ENCODE results near the gene COL4A4. TPM values are rescaled to one million over a fixed set of nuclear protein-coding genes. Genes with fewer than 3 reads are reported as not detected.

Gene COL4A4
- total and polyA plus RNA-seq, 2 of the 4 experiments (the other 2 are of a cell fraction) = 0.02 TPM; not detected in 1

GRCh38 chr2:226999661-227000060 lies 164.3 kb downstream of the COL4A4 start:
- Histone ChIP-seq H3K18ac (ENCODE audit: low read depth, low read length) (no peak overlapping the region), H3K27me3 (ENCODE audit: control insufficient read depth, insufficient read depth, low read length) (no peaks in the 10 kb centered on the region), H3K9ac (ENCODE audit: low read depth, low read length) (no peak overlapping the region), H3K4ac (ENCODE audit: low read depth, low read length) (no peak overlapping the region), H3K56ac (ENCODE audit: extremely low read depth, insufficient read depth, low read length) (no peak overlapping the region), H4K5ac (ENCODE audit: low read depth, low read length) (no peak overlapping the region), H3K27ac (ENCODE audit: insufficient read depth, low read length) (no peak overlapping the region), H3K9me1 (ENCODE audit: insufficient read depth, low read length) (no peaks in the 10 kb centered on the region; the same call in 1 of the 2 replicates), H3K4me1 (ENCODE audit: control insufficient read depth, insufficient read depth, low read length) (no peaks in the 10 kb centered on the region), H3K36me3 (ENCODE audit: control insufficient read depth, insufficient read depth, low read length) (0 out of 2 replicates have a peak, but pooled peaks cover 4% of the 10 kb centered on the region), H4K91ac (ENCODE audit: insufficient read depth, low read depth, low read length) (no peak overlapping the region), H2BK5ac (ENCODE audit: low read depth, low read length, poor library complexity, severe bottlenecking) (no peak overlapping the region), H3K4me2 (ENCODE audit: low read depth, low read length) (no peak overlapping the region), H3K79me1 (ENCODE audit: low read depth in 1 of 2, low read length in 2 of 2) (no peaks in the 10 kb centered on the region), H2AK9ac (replicated peaks; ENCODE audit: low read depth, low read length, poor library complexity) (no peak overlapping the region), H3K14ac (replicated peaks; ENCODE audit: low read depth, low read length) (no peak overlapping the region), H3K23ac (ENCODE audit: low read depth, low read length) (no peak overlapping the region), H4K8ac (ENCODE audit: low read depth in 2 of 2, low read length in 2 of 2) (no peak overlapping the region), H3K9me3 (ENCODE audit: control insufficient read depth, insufficient read depth, low read length) (no peaks in the 10 kb centered on the region), H2BK120ac (ENCODE audit: low read depth, low read length) (no peak overlapping the region), H4K20me1 (ENCODE audit: insufficient read depth, low read length) (no peaks in the 10 kb centered on the region), H2AFZ (replicated peaks; ENCODE audit: low read length, poor library complexity) (no peak overlapping the region), H2BK20ac (ENCODE audit: low read depth, low read length) (no peak overlapping the region), H2AK5ac (ENCODE audit: low read depth, low read length) (no peak overlapping the region), H3K4me3 (ENCODE audit: insufficient read depth, low read depth, low read length) (no peak overlapping the region), H2BK15ac (ENCODE audit: low read depth, low read length) (no peak overlapping the region)
- POLR2A ChIA-PET (ENCODE audit: unreplicated experiment) = no interaction called here
- dilution Hi-C loops (cut with HindIII; ENCODE audit: low sequenced_read_pairs, unreplicated experiment) (no loop called here), intact Hi-C loops (cut with micrococcal nuclease) (no loop called here), in situ Hi-C loops (cut with MboI; ENCODE audit: low sequenced_read_pairs) (loop anchor here (25.0 kb wide), 2 partner anchors 812 to 1137 kb away; no protein-coding TSS in a partner anchor)
- no CpG with 5 or more reads among the region's 2 CpGs for WGBS, 2 experiments (ENCODE audit: extremely low coverage in 2 of 2, insufficient read length in 1 of 2)
- CTCF ChIA-PET = no interaction called here
- TF ChIP-seq MAZ (IDR thresholded peaks at IDR 0.05; ENCODE audit: borderline replicate concordance, low read depth, low read length) (no peak), POLR2A (IDR thresholded peaks at IDR 0.05; ENCODE audit: low read depth, low read length) (no peak), NFE2L2 (IDR thresholded peaks at IDR 0.05; ENCODE audit: low read depth, low read length) (no peak), MAFK (IDR thresholded peaks at IDR 0.05; ENCODE audit: low read depth, low read length) (no peak), BHLHE40 (IDR thresholded peaks at IDR 0.05; ENCODE audit: low read depth, low read length) (no peak), RFX5 (IDR thresholded peaks at IDR 0.05; ENCODE audit: low read depth, low read length) (no peak), SMC3 (IDR thresholded peaks at IDR 0.05; ENCODE audit: low read depth, low read length) (no peak), USF2 (IDR thresholded peaks at IDR 0.05; ENCODE audit: low read depth, low read length) (no peak), CHD1 (IDR thresholded peaks at IDR 0.05; ENCODE audit: low read depth, low read length) (no peak), MXI1 (IDR thresholded peaks at IDR 0.05; ENCODE audit: borderline replicate concordance, low read depth, low read length) (no peak), ELK1 (IDR thresholded peaks at IDR 0.05; ENCODE audit: borderline replicate concordance, low read depth, low read length) (no peak), CEBPB (IDR thresholded peaks at IDR 0.05; ENCODE audit: low read depth, low read length) (no peak), RCOR1 (IDR thresholded peaks at IDR 0.05; ENCODE audit: insufficient replicate concordance, low read length) (no peak), FOS (IDR thresholded peaks at IDR 0.05; ENCODE audit: low read depth, low read length) (no peak), RAD21 (IDR thresholded peaks at IDR 0.05; ENCODE audit: low read length) (no peak), CTCF (conservative IDR thresholded peaks at IDR 0.05; ENCODE audit: low read depth, low read length) (no peak)
- no TSS peak for BruUV-seq (replicated peaks)
- DNase-seq (no peak), ATAC-seq (ENCODE audit: low read depth) (no peak; the same call in 1 of the 2 replicates)
